ENCODE data around the gene PHLPP1. TPM values are rescaled to one million over a fixed set of nuclear protein-coding genes. Genes with fewer than 3 reads are reported as not detected.

PHLPP1 gene
- total RNA-seq, 1 experiment from 2014 or later = 28.0 TPM

GRCh38 chr18:62938006-62938405 lies 222.7 kb downstream of the PHLPP1 start:
- no peaks in the 10 kb centered on the region for H3K27me3 Mint-ChIP-seq (ENCODE audit: unreplicated experiment)
- intact Hi-C loops (cut with micrococcal nuclease; ENCODE audit: unreplicated experiment) = no loop called here
- no peak for DNase-seq
- peaks cover 6% of the 10 kb centered on the region for H3K36me3 Mint-ChIP-seq (ENCODE audit: insufficient read depth, unreplicated experiment)
- H3K9me3 Mint-ChIP-seq (ENCODE audit: low read depth, unreplicated experiment) = no peaks in the 10 kb centered on the region
- peaks cover 48% of the 10 kb centered on the region for H3K4me1 Mint-ChIP-seq (ENCODE audit: low read depth, unreplicated experiment)
- TF ChIP-seq CTCF (IDR thresholded peaks at IDR 0.05; ENCODE audit: unreplicated experiment) = no peak
- CTCF ChIA-PET = no interaction called here
- H3K4me3 Mint-ChIP-seq (ENCODE audit: low read depth, unreplicated experiment) = no peak overlapping the region
- no TSS peak for BruUV-seq (replicated peaks)
- no peak overlapping the region for H3K27ac Mint-ChIP-seq (ENCODE audit: unreplicated experiment)

GRCh38 chr18:62938487-62938886 lies 223.1 kb downstream of the PHLPP1 start:
- H3K27ac Mint-ChIP-seq (ENCODE audit: unreplicated experiment) = no peak overlapping the region
- CTCF ChIA-PET = no interaction called here
- intact Hi-C loops (cut with micrococcal nuclease; ENCODE audit: unreplicated experiment) = no loop called here
- DNase-seq = no peak
- peaks cover 6% of the 10 kb centered on the region for H3K36me3 Mint-ChIP-seq (ENCODE audit: insufficient read depth, unreplicated experiment)
- H3K4me3 Mint-ChIP-seq (ENCODE audit: low read depth, unreplicated experiment) = no peak overlapping the region
- H3K9me3 Mint-ChIP-seq (ENCODE audit: low read depth, unreplicated experiment) = no peaks in the 10 kb centered on the region
- H3K4me1 Mint-ChIP-seq (ENCODE audit: low read depth, unreplicated experiment) = peaks cover 47% of the 10 kb centered on the region
- no TSS peak for BruUV-seq (replicated peaks)
- H3K27me3 Mint-ChIP-seq (ENCODE audit: unreplicated experiment) = no peaks in the 10 kb centered on the region
- no peak for TF ChIP-seq CTCF (IDR thresholded peaks at IDR 0.05; ENCODE audit: unreplicated experiment)

- H3K9me3 Mint-ChIP-seq (ENCODE audit: low read depth, unreplicated experiment) = no peaks in the 10 kb centered on the region
- H3K4me1 Mint-ChIP-seq (ENCODE audit: low read depth, unreplicated experiment) = peaks cover 41% of the 10 kb centered on the region
- TF ChIP-seq CTCF (IDR thresholded peaks at IDR 0.05; ENCODE audit: unreplicated experiment) = no peak
- peaks cover 6% of the 10 kb centered on the region for H3K36me3 Mint-ChIP-seq (ENCODE audit: insufficient read depth, unreplicated experiment)
- H3K27me3 Mint-ChIP-seq (ENCODE audit: unreplicated experiment) = no peaks in the 10 kb centered on the region
- intact Hi-C loops (cut with micrococcal nuclease; ENCODE audit: unreplicated experiment) = no loop called here
- CTCF ChIA-PET = no interaction called here
- no TSS peak for BruUV-seq (replicated peaks)
- DNase-seq = no peak
- no peak overlapping the region for H3K27ac Mint-ChIP-seq (ENCODE audit: unreplicated experiment)
- no peak overlapping the region for H3K4me3 Mint-ChIP-seq (ENCODE audit: low read depth, unreplicated experiment)
Observed at GRCh38 chr18:62939433-62939832, 224.1 kb downstream of the PHLPP1 start.

GRCh38 chr18:62939926-62940325 lies 224.6 kb downstream of the PHLPP1 start:
- no peak for TF ChIP-seq CTCF (IDR thresholded peaks at IDR 0.05; ENCODE audit: unreplicated experiment)
- BruUV-seq (replicated peaks) = no TSS peak
- no peak overlapping the region for H3K27ac Mint-ChIP-seq (ENCODE audit: unreplicated experiment)
- H3K36me3 Mint-ChIP-seq (ENCODE audit: insufficient read depth, unreplicated experiment) = peaks cover 6% of the 10 kb centered on the region
- no peak for DNase-seq
- H3K9me3 Mint-ChIP-seq (ENCODE audit: low read depth, unreplicated experiment) = no peaks in the 10 kb centered on the region
- H3K4me3 Mint-ChIP-seq (ENCODE audit: low read depth, unreplicated experiment) = no peak overlapping the region
- no peaks in the 10 kb centered on the region for H3K27me3 Mint-ChIP-seq (ENCODE audit: unreplicated experiment)
- CTCF ChIA-PET = no interaction called here
- H3K4me1 Mint-ChIP-seq (ENCODE audit: low read depth, unreplicated experiment) = peaks cover 41% of the 10 kb centered on the region
- intact Hi-C loops (cut with micrococcal nuclease; ENCODE audit: unreplicated experiment) = loop anchor here (5.0 to 10.0 kb wide), 3 partner anchors 58 to 223 kb away; partner anchors contain the start of gene PHLPP1

All from Calu3 (cell line).